Neural progenitor cell (in vitro differentiated cells): Measurements from ENCODE around the gene SEMA3G. TPM values are rescaled to one million over a fixed set of nuclear protein-coding genes. Genes with fewer than 3 reads are reported as not detected.

ENCODE experiments used
- DNase-seq: peaks from one replicate; pipeline ENCODE4 v3.0.0-alpha.2; 2016; ENCODE audit warnings: low spot score
- H2AFZ ChIP-seq: fragments of 200-600 bp; sonication (generic); replicated peaks from 2 replicates; pipeline ENCODE4 v1.6.1; 2016; ENCODE audit warnings: antibody characterized with exemption
- H3F3A ChIP-seq: fragments of 200-600 bp; sonication (generic); 2 replicates; pipeline ENCODE4 v1.6.1; 2016; ENCODE audit warnings: antibody characterized with exemption, low read depth
- H3K27ac ChIP-seq: fragments of 200-600 bp; sonication (generic); 2 replicates; pipeline ENCODE4 v1.5.1; 2016; ENCODE audit warnings: mild to moderate bottlenecking
- H3K27me3 ChIP-seq: fragments of 200-600 bp; sonication (generic); 2 replicates; pipeline ENCODE4 v1.6.1; 2016; ENCODE audit warnings: mild to moderate bottlenecking, moderate library complexity
- H3K36me3 ChIP-seq: fragments of 200-600 bp; sonication (generic); 2 replicates; pipeline ENCODE4 v1.5.1; 2016
- H3K4me1 ChIP-seq: fragments of 200-600 bp; sonication (generic); 2 replicates; pipeline ENCODE4 v1.6.1; 2016; ENCODE audit warnings: mixed run types
- H3K4me2 ChIP-seq: fragments of 200-600 bp; sonication (generic); 2 replicates; pipeline ENCODE4 v1.6.1; 2016
- H3K4me3 ChIP-seq: fragments of 200-600 bp; sonication (generic); 2 replicates; pipeline ENCODE4 v1.5.1; 2016
- H3K79me2 ChIP-seq: fragments of 200-600 bp; sonication (generic); 2 replicates; pipeline ENCODE4 v1.6.1; 2016; ENCODE audit warnings: low read depth
- H3K9ac ChIP-seq: fragments of 200-600 bp; sonication (generic); 2 replicates; pipeline ENCODE4 v1.6.1; 2016
- H3K9me3 ChIP-seq: fragments of 200-600 bp; sonication (generic); 2 replicates; pipeline ENCODE4 v1.5.1; 2016; ENCODE audit warnings: low read depth
- H4K20me1 ChIP-seq: fragments of 200-600 bp; sonication (generic); 2 replicates; pipeline ENCODE4 v1.6.1; 2016; ENCODE audit warnings: low read depth
- H3K27ac Mint-ChIP-seq: 3 replicates; pipeline ENCODE4 v1.8.0; 2021; ENCODE audit warnings: mixed read lengths
- H3K27me3 Mint-ChIP-seq: 2 replicates; pipeline ENCODE4 v1.8.0; 2022; ENCODE audit warnings: low read depth, mild to moderate bottlenecking, inconsistent platforms, moderate library complexity, mixed read lengths; ENCODE audit not compliant: insufficient read depth
- H3K36me3 Mint-ChIP-seq: 3 replicates; pipeline ENCODE4 v1.8.0; 2021; ENCODE audit warnings: mixed read lengths
- H3K4me1 Mint-ChIP-seq: 3 replicates; pipeline ENCODE4 v1.8.0; 2021; ENCODE audit warnings: mixed read lengths
- H3K4me3 Mint-ChIP-seq: 3 replicates; pipeline ENCODE4 v1.8.0; 2021; ENCODE audit warnings: mild to moderate bottlenecking, moderate library complexity, mixed read lengths
- H3K9me3 Mint-ChIP-seq: 3 replicates; pipeline ENCODE4 v1.8.0; 2020; ENCODE audit warnings: mixed read lengths
- EZH2 ChIP-seq: fragments of 200-600 bp; sonication (generic); IDR thresholded peaks from 2 replicates; pipeline ENCODE4 v1.6.1; 2017; ENCODE audit warnings: antibody characterized with exemption, mild to moderate bottlenecking, moderate library complexity
- EZH2phosphoT487 ChIP-seq: fragments of 200-600 bp; sonication (generic); IDR thresholded peaks from 2 replicates; pipeline ENCODE4 v1.6.1; 2017; ENCODE audit warnings: antibody characterized with exemption
- total RNA-seq: library from RNA; depleted of rRNA; stranded (reverse); fragments of >200 nt; gene quantifications from 2 replicates; pipeline ENCODE4 v1.2.3, GENCODE V29; 2015; ENCODE audit warnings: low replicate concordance
- TF ChIP-seq, protein P1 (sequence below): fragments of 200-600 bp; sonication (generic); IDR thresholded peaks from 2 replicates; pipeline ENCODE4 v1.5.1; 2017; ENCODE audit warnings: antibody characterized with exemption, mild to moderate bottlenecking

SEMA3G gene
- total RNA-seq, 1 donor from 2014 or later, result 0.79 TPM

DNA sequence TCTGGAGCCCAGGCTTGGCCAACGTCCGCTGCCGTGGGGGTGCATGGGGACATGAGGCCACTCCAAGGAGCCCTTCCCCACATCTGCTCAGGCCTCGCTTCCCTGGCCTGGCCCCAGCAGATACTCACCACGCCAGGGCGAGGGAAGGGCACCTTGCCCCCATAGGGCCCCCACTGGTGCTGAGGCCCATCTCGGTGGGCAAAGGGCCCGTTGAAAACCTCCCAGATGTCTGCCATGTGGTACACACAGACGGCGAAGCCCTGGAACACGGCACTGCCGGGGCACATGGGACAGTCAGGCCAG, 4.7 kb downstream of the SEMA3G start:
- TF ChIP-seq, protein P1, sequence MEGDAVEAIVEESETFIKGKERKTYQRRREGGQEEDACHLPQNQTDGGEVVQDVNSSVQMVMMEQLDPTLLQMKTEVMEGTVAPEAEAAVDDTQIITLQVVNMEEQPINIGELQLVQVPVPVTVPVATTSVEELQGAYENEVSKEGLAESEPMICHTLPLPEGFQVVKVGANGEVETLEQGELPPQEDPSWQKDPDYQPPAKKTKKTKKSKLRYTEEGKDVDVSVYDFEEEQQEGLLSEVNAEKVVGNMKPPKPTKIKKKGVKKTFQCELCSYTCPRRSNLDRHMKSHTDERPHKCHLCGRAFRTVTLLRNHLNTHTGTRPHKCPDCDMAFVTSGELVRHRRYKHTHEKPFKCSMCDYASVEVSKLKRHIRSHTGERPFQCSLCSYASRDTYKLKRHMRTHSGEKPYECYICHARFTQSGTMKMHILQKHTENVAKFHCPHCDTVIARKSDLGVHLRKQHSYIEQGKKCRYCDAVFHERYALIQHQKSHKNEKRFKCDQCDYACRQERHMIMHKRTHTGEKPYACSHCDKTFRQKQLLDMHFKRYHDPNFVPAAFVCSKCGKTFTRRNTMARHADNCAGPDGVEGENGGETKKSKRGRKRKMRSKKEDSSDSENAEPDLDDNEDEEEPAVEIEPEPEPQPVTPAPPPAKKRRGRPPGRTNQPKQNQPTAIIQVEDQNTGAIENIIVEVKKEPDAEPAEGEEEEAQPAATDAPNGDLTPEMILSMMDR, result no peak
- TF ChIP-seq EZH2 (no peak), EZH2phosphoT487 (no peak)
- Mint-ChIP-seq H3K36me3 (no peaks in the 10 kb centered on the region), H3K4me3 (no peak overlapping the region), H3K27ac (no peak overlapping the region), H3K9me3 (no peaks in the 10 kb centered on the region), H3K4me1 (no peaks in the 10 kb centered on the region), H3K27me3 (peaks cover 2% of the 10 kb centered on the region)
- Histone ChIP-seq H3K27me3 (no peaks in the 10 kb centered on the region), H3K4me2 (no peak overlapping the region), H3K4me3 (no peak overlapping the region), H4K20me1 (no peaks in the 10 kb centered on the region), H3K36me3 (no peaks in the 10 kb centered on the region), H3K27ac (no peak overlapping the region), H3K4me1 (no peaks in the 10 kb centered on the region), H3K9me3 (no peaks in the 10 kb centered on the region), H3K9ac (no peak overlapping the region), H2AFZ (no peak overlapping the region), H3K79me2 (no peaks in the 10 kb centered on the region), H3F3A (no peaks in the 10 kb centered on the region)
- no peak for DNase-seq

GRCh38 chr3:52439426-52440248, 5.3 kb downstream of the SEMA3G start:
- Histone ChIP-seq H3K9ac (no peak overlapping the region), H3K4me2 (no peak overlapping the region), H3K79me2 (no peaks in the 10 kb centered on the region), H3K36me3 (no peaks in the 10 kb centered on the region), H3K4me3 (no peak overlapping the region), H3K9me3 (no peaks in the 10 kb centered on the region), H3K27me3 (no peaks in the 10 kb centered on the region), H4K20me1 (no peaks in the 10 kb centered on the region), H3K27ac (no peak overlapping the region), H2AFZ (no peak overlapping the region), H3F3A (no peaks in the 10 kb centered on the region), H3K4me1 (no peaks in the 10 kb centered on the region)
- peaks cover 2% of the 10 kb centered on the region for H3K27me3 Mint-ChIP-seq
- TF ChIP-seq EZH2phosphoT487 (no peak), EZH2 (no peak)
- TF ChIP-seq, protein P1, result no peak
- H3K27ac Mint-ChIP-seq, result no peak overlapping the region
- no peaks in the 10 kb centered on the region for H3K36me3 Mint-ChIP-seq
- H3K4me3 Mint-ChIP-seq, result no peak overlapping the region
- no peak for DNase-seq
- H3K9me3 Mint-ChIP-seq, result no peaks in the 10 kb centered on the region
- peaks cover under 1% of the 10 kb centered on the region for H3K4me1 Mint-ChIP-seq

- no peaks in the 10 kb centered on the region for H3K27me3 ChIP-seq
- no peak overlapping the region for H3K27ac Mint-ChIP-seq
These were observed 6.1 kb downstream of the SEMA3G start for GRCh38 chr3:52438579-52439425.

More at GRCh38 chr3:52438579-52439425, 6.1 kb downstream of the SEMA3G start:
- H3K27ac ChIP-seq, result no peak overlapping the region
- no peak overlapping the region for H3K4me3 ChIP-seq
- no peak overlapping the region for H3K4me3 Mint-ChIP-seq
- H3K36me3 ChIP-seq, result no peaks in the 10 kb centered on the region
- H2AFZ ChIP-seq, result no peak overlapping the region
- H3K4me1 ChIP-seq, result peaks cover 5% of the 10 kb centered on the region
- H4K20me1 ChIP-seq, result no peaks in the 10 kb centered on the region
- H3K9me3 Mint-ChIP-seq, result no peaks in the 10 kb centered on the region
- no peaks in the 10 kb centered on the region for H3K79me2 ChIP-seq
- no peak for DNase-seq
- no peak overlapping the region for H3K9ac ChIP-seq
- no peaks in the 10 kb centered on the region for H3K9me3 ChIP-seq
- H3F3A ChIP-seq, result peaks cover 6% of the 10 kb centered on the region
- peaks cover 3% of the 10 kb centered on the region for H3K27me3 Mint-ChIP-seq
- H3K4me1 Mint-ChIP-seq, result peaks cover 8% of the 10 kb centered on the region
- no peak overlapping the region for H3K4me2 ChIP-seq
- H3K36me3 Mint-ChIP-seq, result no peaks in the 10 kb centered on the region
- TF ChIP-seq, protein P1, result no peak
- TF ChIP-seq EZH2, result no peak
- TF ChIP-seq EZH2phosphoT487, result no peak
